Ovary (tissue), 3 donors: Measurements from ENCODE around the gene BAX.

Experiments
- EP300 ChIP-seq: sonication (generic); formaldehyde crosslinking; IDR thresholded peaks from one replicate; pipeline ENCODE4 v1.6.1; 2017; ENCODE audit warnings: antibody characterized with exemption
- POLR2A ChIP-seq: fragments of 450-650 bp; IDR thresholded peaks from one replicate; pipeline ENCODE4 v1.6.1; 2017; ENCODE audit warnings: antibody characterized with exemption, mild to moderate bottlenecking, moderate library complexity
- TF ChIP-seq, protein P1 (sequence below), 3 donors: fragments of 450-650 bp in 2 of 3; fragments of 200-600 bp in 1 of 3; IDR thresholded peaks; one replicate each; pipeline versions ENCODE4 v1.5.1 to v1.8.0; 2016 to 2022; ENCODE audit warnings: antibody characterized with exemption in 3 of 3, mild to moderate bottlenecking in 1 of 3
- donor health status: DM: no; HTN: no; CAD: no.

DNA sequence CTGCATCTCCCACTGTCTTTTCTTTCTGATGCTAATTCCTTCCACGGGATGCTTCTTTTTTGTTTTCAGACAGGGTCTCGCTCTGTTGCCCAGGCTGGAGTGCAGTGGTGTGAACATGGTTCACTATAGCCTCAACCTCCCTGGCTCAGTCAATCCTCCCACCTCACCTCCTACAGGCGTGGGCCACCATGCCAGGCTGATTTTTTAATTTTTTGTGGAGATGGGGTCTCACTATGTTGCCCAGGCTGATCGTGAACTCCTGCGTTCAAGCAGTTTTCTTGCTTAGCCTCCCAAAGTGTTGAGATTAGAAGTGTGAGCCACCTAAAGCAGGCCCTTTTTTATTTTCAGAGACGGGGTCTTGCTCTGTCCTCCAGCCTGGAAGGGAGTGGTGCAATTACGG is 33.6 kb downstream of the BAX start:
- TF ChIP-seq, protein P1, sequence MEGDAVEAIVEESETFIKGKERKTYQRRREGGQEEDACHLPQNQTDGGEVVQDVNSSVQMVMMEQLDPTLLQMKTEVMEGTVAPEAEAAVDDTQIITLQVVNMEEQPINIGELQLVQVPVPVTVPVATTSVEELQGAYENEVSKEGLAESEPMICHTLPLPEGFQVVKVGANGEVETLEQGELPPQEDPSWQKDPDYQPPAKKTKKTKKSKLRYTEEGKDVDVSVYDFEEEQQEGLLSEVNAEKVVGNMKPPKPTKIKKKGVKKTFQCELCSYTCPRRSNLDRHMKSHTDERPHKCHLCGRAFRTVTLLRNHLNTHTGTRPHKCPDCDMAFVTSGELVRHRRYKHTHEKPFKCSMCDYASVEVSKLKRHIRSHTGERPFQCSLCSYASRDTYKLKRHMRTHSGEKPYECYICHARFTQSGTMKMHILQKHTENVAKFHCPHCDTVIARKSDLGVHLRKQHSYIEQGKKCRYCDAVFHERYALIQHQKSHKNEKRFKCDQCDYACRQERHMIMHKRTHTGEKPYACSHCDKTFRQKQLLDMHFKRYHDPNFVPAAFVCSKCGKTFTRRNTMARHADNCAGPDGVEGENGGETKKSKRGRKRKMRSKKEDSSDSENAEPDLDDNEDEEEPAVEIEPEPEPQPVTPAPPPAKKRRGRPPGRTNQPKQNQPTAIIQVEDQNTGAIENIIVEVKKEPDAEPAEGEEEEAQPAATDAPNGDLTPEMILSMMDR (IDR thresholded peaks at IDR 0.05) = no peak
- no peak for TF ChIP-seq POLR2A
- no peak for TF ChIP-seq EP300
